Measurements from ENCODE around the gene TTPAL. TPM values are rescaled to one million over a fixed set of nuclear protein-coding genes. Genes with fewer than 3 reads are reported as not detected.

Gene TTPAL
- total RNA-seq, 1 experiment from 2014 or later = 21.1 TPM

- H3K4me2 ChIP-seq (ENCODE audit: insufficient read depth, insufficient read length, low read length) = no peak overlapping the region
- WGBS (ENCODE audit: extremely low coverage, insufficient read length, low lambda C conversion rate) = no CpG with 5 or more reads among the region's 10 CpGs
- H3K27me3 ChIP-seq (ENCODE audit: insufficient read depth, low read length) = no peaks in the 10 kb centered on the region; the same call in 1 of the 2 replicates
- no peak overlapping the region for H3K23ac ChIP-seq (ENCODE audit: insufficient read length, low read depth, low read length)
- H3K27ac ChIP-seq (ENCODE audit: insufficient read length, low read depth, low read length) = no peak overlapping the region
- no peak overlapping the region for H3K56ac ChIP-seq (ENCODE audit: insufficient read length, low read depth, low read length)
- H2BK120ac ChIP-seq (ENCODE audit: low read depth, low read length, poor library complexity, severe bottlenecking) = no peak overlapping the region
- DNase-seq = no peak
- H3K79me1 ChIP-seq (ENCODE audit: insufficient read depth, low read depth, low read length, poor library complexity, severe bottlenecking) = no peaks in the 10 kb centered on the region
- no peaks in the 10 kb centered on the region for H3K23me2 ChIP-seq (ENCODE audit: insufficient read length, low read depth, low read length, poor library complexity, severe bottlenecking)
- Mint-ChIP-seq H3K27me3 (ENCODE audit: low read depth) (peaks cover 9% of the 10 kb centered on the region), H3K27ac (no peak overlapping the region), H3K9me3 (no peaks in the 10 kb centered on the region), H3K4me1 (no peaks in the 10 kb centered on the region), H3K4me3 (no peak overlapping the region), H3K36me3 (ENCODE audit: insufficient read depth in 1 of 3, low read depth in 3 of 3) (no peaks in the 10 kb centered on the region)
- H3K4ac ChIP-seq (ENCODE audit: low read depth, low read length) = no peak overlapping the region
- no peak overlapping the region for H2BK15ac ChIP-seq (ENCODE audit: low read depth, low read length)
- TF ChIP-seq CTCF (conservative IDR thresholded peaks at IDR 0.05) = no peak
- H3K9me3 ChIP-seq (ENCODE audit: control insufficient read depth, low read depth, low read length) = no peaks in the 10 kb centered on the region
- H2BK20ac ChIP-seq (ENCODE audit: low read depth, low read length, poor library complexity, severe bottlenecking) = no peak overlapping the region
- H3K18ac ChIP-seq (ENCODE audit: insufficient read length, low read depth, low read length) = no peak overlapping the region
- no peak overlapping the region for H3T11ph ChIP-seq (ENCODE audit: low read length)
- H3K9ac ChIP-seq (ENCODE audit: extremely low read depth, insufficient read length, low read length) = no peak overlapping the region
- H3K79me2 ChIP-seq (ENCODE audit: insufficient read depth, low read length) = no peaks in the 10 kb centered on the region
- no peak overlapping the region for H3K14ac ChIP-seq (ENCODE audit: insufficient read depth, low read length)
- no peaks in the 10 kb centered on the region for H4K20me1 ChIP-seq (ENCODE audit: control insufficient read depth, insufficient read depth, insufficient read length)
- H2AFZ ChIP-seq (ENCODE audit: low read length) = no peak overlapping the region
- no peak overlapping the region for H2BK5ac ChIP-seq (ENCODE audit: insufficient read length, low read length)
- H3K4me1 ChIP-seq (ENCODE audit: insufficient read depth, low read length) = no peaks in the 10 kb centered on the region
- H4K8ac ChIP-seq (replicated peaks; ENCODE audit: insufficient read length, low read depth, low read length) = no peak overlapping the region
- no peak overlapping the region for H2BK12ac ChIP-seq (ENCODE audit: insufficient read length, low read depth, low read length)
- no peak overlapping the region for H2AK5ac ChIP-seq (ENCODE audit: insufficient read length, low read length)
- no peak overlapping the region for H4K5ac ChIP-seq (ENCODE audit: insufficient read length, low read depth, low read length)
- no peak overlapping the region for H4K91ac ChIP-seq (ENCODE audit: insufficient read length, low read depth, low read length)
These were observed 48.5 kb upstream of the TTPAL start for GRCh38 chr20:44426879-44427790.

Measured in H9 (cell line).